ENCODE measurements around the gene LDB2. TPM values are rescaled to one million over a fixed set of nuclear protein-coding genes. Genes with fewer than 3 reads are reported as not detected.

The LDB2 gene
- polyA plus RNA-seq, 2 of the 4 experiments (the other 2 are of a cell fraction) = not detected

- ChIA-PET CTCF (no interaction called here), POLR2A (no interaction called here)
- no peak overlapping the region for H3K4me2 ChIP-seq
- DNase-seq (ENCODE audit: low read depth in 1 of 2, low spot score in 1 of 2) = no peak
- 76% methylated on average over 1 of the region's 1 CpG for WGBS (ENCODE audit: missing lambda C conversion rate)
- no peak for FAIRE-seq
- H3K27ac ChIP-seq = no peak overlapping the region
- no peaks in the 10 kb centered on the region for H3K4me1 ChIP-seq
- H3K9me3 ChIP-seq = no peaks in the 10 kb centered on the region
- no peak for ATAC-seq
- TF ChIP-seq PHF8 (IDR thresholded peaks at IDR 0.05; ENCODE audit: borderline replicate concordance, low read depth) = no peak
- TF ChIP-seq FOXS1 (CRISPR knock-in tag; IDR thresholded peaks at IDR 0.05) = no peak
- TF ChIP-seq, protein P1, sequence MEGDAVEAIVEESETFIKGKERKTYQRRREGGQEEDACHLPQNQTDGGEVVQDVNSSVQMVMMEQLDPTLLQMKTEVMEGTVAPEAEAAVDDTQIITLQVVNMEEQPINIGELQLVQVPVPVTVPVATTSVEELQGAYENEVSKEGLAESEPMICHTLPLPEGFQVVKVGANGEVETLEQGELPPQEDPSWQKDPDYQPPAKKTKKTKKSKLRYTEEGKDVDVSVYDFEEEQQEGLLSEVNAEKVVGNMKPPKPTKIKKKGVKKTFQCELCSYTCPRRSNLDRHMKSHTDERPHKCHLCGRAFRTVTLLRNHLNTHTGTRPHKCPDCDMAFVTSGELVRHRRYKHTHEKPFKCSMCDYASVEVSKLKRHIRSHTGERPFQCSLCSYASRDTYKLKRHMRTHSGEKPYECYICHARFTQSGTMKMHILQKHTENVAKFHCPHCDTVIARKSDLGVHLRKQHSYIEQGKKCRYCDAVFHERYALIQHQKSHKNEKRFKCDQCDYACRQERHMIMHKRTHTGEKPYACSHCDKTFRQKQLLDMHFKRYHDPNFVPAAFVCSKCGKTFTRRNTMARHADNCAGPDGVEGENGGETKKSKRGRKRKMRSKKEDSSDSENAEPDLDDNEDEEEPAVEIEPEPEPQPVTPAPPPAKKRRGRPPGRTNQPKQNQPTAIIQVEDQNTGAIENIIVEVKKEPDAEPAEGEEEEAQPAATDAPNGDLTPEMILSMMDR (IDR thresholded peaks at IDR 0.05) = no peak
- no peak for TF ChIP-seq ZFP36 (IDR thresholded peaks at IDR 0.05; ENCODE audit: borderline replicate concordance, partially characterized antibody)
- TF ChIP-seq TFCP2L1 (CRISPR knock-in tag; IDR thresholded peaks at IDR 0.05) = no peak
- TF ChIP-seq RCOR1 (IDR thresholded peaks at IDR 0.05; ENCODE audit: low read depth, low read length) = no peak
- no peak for TF ChIP-seq ZSCAN20 (CRISPR knock-in tag; IDR thresholded peaks at IDR 0.05)
- TF ChIP-seq REST (IDR thresholded peaks at IDR 0.05) = no peak
- no peak for TF ChIP-seq RFX5 (IDR thresholded peaks at IDR 0.05)
- TF ChIP-seq, protein P2, sequence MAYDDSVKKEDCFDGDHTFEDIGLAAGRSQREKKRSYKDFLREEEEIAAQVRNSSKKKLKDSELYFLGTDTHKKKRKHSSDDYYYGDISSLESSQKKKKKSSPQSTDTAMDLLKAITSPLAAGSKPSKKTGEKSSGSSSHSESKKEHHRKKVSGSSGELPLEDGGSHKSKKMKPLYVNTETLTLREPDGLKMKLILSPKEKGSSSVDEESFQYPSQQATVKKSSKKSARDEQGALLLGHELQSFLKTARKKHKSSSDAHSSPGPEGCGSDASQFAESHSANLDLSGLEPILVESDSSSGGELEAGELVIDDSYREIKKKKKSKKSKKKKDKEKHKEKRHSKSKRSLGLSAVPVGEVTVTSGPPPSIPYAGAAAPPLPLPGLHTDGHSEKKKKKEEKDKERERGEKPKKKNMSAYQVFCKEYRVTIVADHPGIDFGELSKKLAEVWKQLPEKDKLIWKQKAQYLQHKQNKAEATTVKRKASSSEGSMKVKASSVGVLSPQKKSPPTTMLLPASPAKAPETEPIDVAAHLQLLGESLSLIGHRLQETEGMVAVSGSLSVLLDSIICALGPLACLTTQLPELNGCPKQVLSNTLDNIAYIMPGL (CRISPR knock-in tag; IDR thresholded peaks at IDR 0.05; ENCODE audit: borderline replicate concordance) = no peak
- H3K4me3 ChIP-seq = no peak overlapping the region
These were observed 81.2 kb downstream of the LDB2 start for GRCh38 chr4:16817286-16817685.

GRCh38 chr4:16814361-16814760, 84.1 kb downstream of the LDB2 start:
- no peaks in the 10 kb centered on the region for H3K9me3 ChIP-seq
- no peak overlapping the region for H3K4me3 ChIP-seq
- FAIRE-seq = no peak
- CTCF ChIA-PET = no interaction called here
- DNase-seq (ENCODE audit: low read depth in 1 of 2, low spot score in 1 of 2) = no peak
- no peak overlapping the region for H3K27ac ChIP-seq
- POLR2A ChIA-PET = no interaction called here
- H3K4me2 ChIP-seq = no peak overlapping the region
- no peaks in the 10 kb centered on the region for H3K4me1 ChIP-seq
- 6% methylated on average over 1 of the region's 1 CpG for WGBS (ENCODE audit: missing lambda C conversion rate)
- TF ChIP-seq CHD2 (IDR thresholded peaks at IDR 0.05; ENCODE audit: low read length, partially characterized antibody) (no peak), NPAS2 (CRISPR knock-in tag; IDR thresholded peaks at IDR 0.05; ENCODE audit: borderline replicate concordance) (no peak), KDM5A (IDR thresholded peaks at IDR 0.05) (no peak), TFCP2L1 (CRISPR knock-in tag; IDR thresholded peaks at IDR 0.05) (no peak), EHF (CRISPR knock-in tag; IDR thresholded peaks at IDR 0.05) (no peak)
- TF ChIP-seq, protein P3, sequence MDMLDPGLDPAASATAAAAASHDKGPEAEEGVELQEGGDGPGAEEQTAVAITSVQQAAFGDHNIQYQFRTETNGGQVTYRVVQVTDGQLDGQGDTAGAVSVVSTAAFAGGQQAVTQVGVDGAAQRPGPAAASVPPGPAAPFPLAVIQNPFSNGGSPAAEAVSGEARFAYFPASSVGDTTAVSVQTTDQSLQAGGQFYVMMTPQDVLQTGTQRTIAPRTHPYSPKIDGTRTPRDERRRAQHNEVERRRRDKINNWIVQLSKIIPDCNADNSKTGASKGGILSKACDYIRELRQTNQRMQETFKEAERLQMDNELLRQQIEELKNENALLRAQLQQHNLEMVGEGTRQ (IDR thresholded peaks at IDR 0.05) = no peak
- TF ChIP-seq, protein P2 (CRISPR knock-in tag; IDR thresholded peaks at IDR 0.05; ENCODE audit: borderline replicate concordance) = no peak
- no peak for ATAC-seq

All from A549 (cell line).